Activated CD4-positive, alpha-beta T cell treated with anti-CD3 and anti-CD28 coated beads, Interleukin-2, amount 50 U/mL, for 48 hours (primary cell): ENCODE results near the gene MIX23.

Experiments used
- DNase-seq, 2 experiments: peaks; one replicate each; pipeline ENCODE4 v3.0.0-alpha.2; 2020

The MIX23 gene

GRCh38 chr3:122343654-122344053 lies 39.4 kb downstream of the MIX23 start:
- DNase-seq: no peak

GRCh38 chr3:122342803-122343202 lies 40.2 kb downstream of the MIX23 start:
- DNase-seq: no peak

GRCh38 chr3:122332551-122332950 lies 50.5 kb downstream of the MIX23 start:
- DNase-seq: no peak

- DNase-seq: no peak
Observed at GRCh38 chr3:122331886-122332285, 51.1 kb downstream of the MIX23 start.

GRCh38 chr3:122325769-122326168 lies 57.3 kb downstream of the MIX23 start:
- no peak for DNase-seq

- DNase-seq: no peak
Observed at GRCh38 chr3:122324871-122325323, 58.1 kb downstream of the MIX23 start, which contains the start of gene CSTA. Gene CSTA, plus strand, starts transcription at chr3:122325248. Its CDS starts 45 bp downstream, at chr3:122325293.

- DNase-seq: peak in 1 of 2 experiments; percentile 9
Observed at GRCh38 chr3:122322095-122323075, 60.6 kb downstream of the MIX23 start.

GRCh38 chr3:122318620-122319019 lies 64.4 kb downstream of the MIX23 start:
- DNase-seq: no peak

GRCh38 chr3:122316368-122316767 lies 66.7 kb downstream of the MIX23 start:
- DNase-seq: no peak

- DNase-seq: no peak
Observed at GRCh38 chr3:122315619-122316018, 67.4 kb downstream of the MIX23 start.

- DNase-seq: no peak
Observed at GRCh38 chr3:122314228-122314876, 68.7 kb downstream of the MIX23 start.

- DNase-seq: no peak
Observed at GRCh38 chr3:122313281-122313680, 69.8 kb downstream of the MIX23 start.

GRCh38 chr3:122312826-122313225 lies 70.2 kb downstream of the MIX23 start:
- DNase-seq: no peak

GRCh38 chr3:122310361-122310760 lies 72.7 kb downstream of the MIX23 start:
- no peak for DNase-seq
